HCT116 (cell line): Measurements from ENCODE around the gene COL23A1.

Source experiments
- CEBPB ChIP-seq: IDR thresholded peaks from 2 replicates; pipeline ENCODE4 v1.6.1; 2012; ENCODE audit warnings: low read depth
- EZH2 ChIP-seq: fragments of 200-600 bp; sonication (generic); IDR thresholded peaks from 2 replicates; pipeline ENCODE4 v1.6.1; 2017; ENCODE audit warnings: antibody characterized with exemption, mixed run types
- POLR2A ChIP-seq: IDR thresholded peaks from 2 replicates; pipeline ENCODE4 v1.7.0; 2011; ENCODE audit warnings: borderline replicate concordance; ENCODE audit not compliant: insufficient read depth, insufficient read length; ENCODE audit errors: extremely low read depth
- POLR2AphosphoS5 ChIP-seq: IDR thresholded peaks from 2 replicates; pipeline ENCODE4 v1.6.1; 2011; ENCODE audit warnings: mild to moderate bottlenecking, low read depth, low read length, moderate library complexity
- SP1 ChIP-seq: IDR thresholded peaks from 2 replicates; pipeline ENCODE4 v1.6.1; 2012; ENCODE audit warnings: low read depth
- ZFX ChIP-seq: fragments of 450-650 bp; IDR thresholded peaks from 2 replicates; pipeline ENCODE4 v1.6.1; 2017
- TF ChIP-seq, protein P1 (sequence below): IDR thresholded peaks from 2 replicates; pipeline ENCODE4 v1.6.1; 2011; ENCODE audit warnings: mild to moderate bottlenecking, low read length, moderate library complexity; ENCODE audit not compliant: insufficient replicate concordance; ENCODE audit errors: extremely low read depth
- TF ChIP-seq, protein P2 (sequence below): IDR thresholded peaks from 2 replicates; pipeline ENCODE4 v1.6.1; 2012; ENCODE audit warnings: low read depth
- TF ChIP-seq, protein P3 (sequence below), 3 experiments: fragments of 200-600 bp in 1 of 3; sonication (generic) in 1 of 3; IDR thresholded peaks in 2 of 3; conservative IDR thresholded peaks in 1 of 3; 2 replicates each; pipeline ENCODE4 v1.5.1; 2012 to 2017; ENCODE audit warnings: low read depth in 2 of 3, low read length in 2 of 3, antibody characterized with exemption in 1 of 3, borderline replicate concordance in 1 of 3, control low read depth in 1 of 3, mild to moderate bottlenecking in 1 of 3, mixed read lengths in 1 of 3, mixed run types in 1 of 3, moderate library complexity in 1 of 3; ENCODE audit not compliant: insufficient read depth in 1 of 3

DNA sequence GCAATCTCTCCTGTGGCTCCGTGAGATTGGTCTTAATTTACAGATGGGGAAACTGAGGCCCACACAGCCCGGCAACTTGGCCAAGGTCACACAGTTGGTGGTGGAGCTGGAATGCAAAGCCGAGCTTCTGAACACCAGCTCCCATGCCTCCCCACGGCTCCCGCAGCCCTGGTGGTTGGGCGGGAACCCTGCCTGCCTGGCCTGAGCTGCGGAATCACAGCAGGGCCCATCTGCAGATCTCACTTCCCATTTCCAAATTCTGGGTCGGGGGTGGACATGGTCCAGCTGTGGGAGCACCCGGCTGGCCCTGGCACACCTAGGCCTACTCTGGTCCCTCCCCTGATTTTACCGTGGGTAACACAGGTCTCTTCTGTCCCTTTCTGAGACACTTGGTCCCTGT lies 322.3 kb downstream of the COL23A1 start:
- TF ChIP-seq, protein P1, sequence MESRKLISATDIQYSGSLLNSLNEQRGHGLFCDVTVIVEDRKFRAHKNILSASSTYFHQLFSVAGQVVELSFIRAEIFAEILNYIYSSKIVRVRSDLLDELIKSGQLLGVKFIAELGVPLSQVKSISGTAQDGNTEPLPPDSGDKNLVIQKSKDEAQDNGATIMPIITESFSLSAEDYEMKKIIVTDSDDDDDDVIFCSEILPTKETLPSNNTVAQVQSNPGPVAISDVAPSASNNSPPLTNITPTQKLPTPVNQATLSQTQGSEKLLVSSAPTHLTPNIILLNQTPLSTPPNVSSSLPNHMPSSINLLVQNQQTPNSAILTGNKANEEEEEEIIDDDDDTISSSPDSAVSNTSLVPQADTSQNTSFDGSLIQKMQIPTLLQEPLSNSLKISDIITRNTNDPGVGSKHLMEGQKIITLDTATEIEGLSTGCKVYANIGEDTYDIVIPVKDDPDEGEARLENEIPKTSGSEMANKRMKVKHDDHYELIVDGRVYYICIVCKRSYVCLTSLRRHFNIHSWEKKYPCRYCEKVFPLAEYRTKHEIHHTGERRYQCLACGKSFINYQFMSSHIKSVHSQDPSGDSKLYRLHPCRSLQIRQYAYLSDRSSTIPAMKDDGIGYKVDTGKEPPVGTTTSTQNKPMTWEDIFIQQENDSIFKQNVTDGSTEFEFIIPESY = no peak
- TF ChIP-seq POLR2AphosphoS5 = no peak
- TF ChIP-seq POLR2A = no peak
- TF ChIP-seq, protein P2, sequence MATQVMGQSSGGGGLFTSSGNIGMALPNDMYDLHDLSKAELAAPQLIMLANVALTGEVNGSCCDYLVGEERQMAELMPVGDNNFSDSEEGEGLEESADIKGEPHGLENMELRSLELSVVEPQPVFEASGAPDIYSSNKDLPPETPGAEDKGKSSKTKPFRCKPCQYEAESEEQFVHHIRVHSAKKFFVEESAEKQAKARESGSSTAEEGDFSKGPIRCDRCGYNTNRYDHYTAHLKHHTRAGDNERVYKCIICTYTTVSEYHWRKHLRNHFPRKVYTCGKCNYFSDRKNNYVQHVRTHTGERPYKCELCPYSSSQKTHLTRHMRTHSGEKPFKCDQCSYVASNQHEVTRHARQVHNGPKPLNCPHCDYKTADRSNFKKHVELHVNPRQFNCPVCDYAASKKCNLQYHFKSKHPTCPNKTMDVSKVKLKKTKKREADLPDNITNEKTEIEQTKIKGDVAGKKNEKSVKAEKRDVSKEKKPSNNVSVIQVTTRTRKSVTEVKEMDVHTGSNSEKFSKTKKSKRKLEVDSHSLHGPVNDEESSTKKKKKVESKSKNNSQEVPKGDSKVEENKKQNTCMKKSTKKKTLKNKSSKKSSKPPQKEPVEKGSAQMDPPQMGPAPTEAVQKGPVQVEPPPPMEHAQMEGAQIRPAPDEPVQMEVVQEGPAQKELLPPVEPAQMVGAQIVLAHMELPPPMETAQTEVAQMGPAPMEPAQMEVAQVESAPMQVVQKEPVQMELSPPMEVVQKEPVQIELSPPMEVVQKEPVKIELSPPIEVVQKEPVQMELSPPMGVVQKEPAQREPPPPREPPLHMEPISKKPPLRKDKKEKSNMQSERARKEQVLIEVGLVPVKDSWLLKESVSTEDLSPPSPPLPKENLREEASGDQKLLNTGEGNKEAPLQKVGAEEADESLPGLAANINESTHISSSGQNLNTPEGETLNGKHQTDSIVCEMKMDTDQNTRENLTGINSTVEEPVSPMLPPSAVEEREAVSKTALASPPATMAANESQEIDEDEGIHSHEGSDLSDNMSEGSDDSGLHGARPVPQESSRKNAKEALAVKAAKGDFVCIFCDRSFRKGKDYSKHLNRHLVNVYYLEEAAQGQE = no peak
- TF ChIP-seq, protein P3, sequence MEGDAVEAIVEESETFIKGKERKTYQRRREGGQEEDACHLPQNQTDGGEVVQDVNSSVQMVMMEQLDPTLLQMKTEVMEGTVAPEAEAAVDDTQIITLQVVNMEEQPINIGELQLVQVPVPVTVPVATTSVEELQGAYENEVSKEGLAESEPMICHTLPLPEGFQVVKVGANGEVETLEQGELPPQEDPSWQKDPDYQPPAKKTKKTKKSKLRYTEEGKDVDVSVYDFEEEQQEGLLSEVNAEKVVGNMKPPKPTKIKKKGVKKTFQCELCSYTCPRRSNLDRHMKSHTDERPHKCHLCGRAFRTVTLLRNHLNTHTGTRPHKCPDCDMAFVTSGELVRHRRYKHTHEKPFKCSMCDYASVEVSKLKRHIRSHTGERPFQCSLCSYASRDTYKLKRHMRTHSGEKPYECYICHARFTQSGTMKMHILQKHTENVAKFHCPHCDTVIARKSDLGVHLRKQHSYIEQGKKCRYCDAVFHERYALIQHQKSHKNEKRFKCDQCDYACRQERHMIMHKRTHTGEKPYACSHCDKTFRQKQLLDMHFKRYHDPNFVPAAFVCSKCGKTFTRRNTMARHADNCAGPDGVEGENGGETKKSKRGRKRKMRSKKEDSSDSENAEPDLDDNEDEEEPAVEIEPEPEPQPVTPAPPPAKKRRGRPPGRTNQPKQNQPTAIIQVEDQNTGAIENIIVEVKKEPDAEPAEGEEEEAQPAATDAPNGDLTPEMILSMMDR (IDR thresholded peaks at IDR 0.05 in 2 of 3, conservative IDR thresholded peaks at IDR 0.05 in 1 of 3; ENCODE audit: borderline replicate concordance in 1 of 3, insufficient read depth in 1 of 3, low read depth in 2 of 3, low read length in 2 of 3) = no peak
- no peak for TF ChIP-seq CEBPB
- TF ChIP-seq EZH2 = no peak
- no peak for TF ChIP-seq SP1
- TF ChIP-seq ZFX = no peak
